ENCODE measurements around the gene EFCAB6. TPM values are rescaled to one million over a fixed set of nuclear protein-coding genes. Genes with fewer than 3 reads are reported as not detected.

EFCAB6 gene
- total and polyA plus RNA-seq, 2 donors (not counting 3 experiments of a cell fraction or from before 2014, with no cell fraction given) = 0.07 to 0.31 TPM

DNA sequence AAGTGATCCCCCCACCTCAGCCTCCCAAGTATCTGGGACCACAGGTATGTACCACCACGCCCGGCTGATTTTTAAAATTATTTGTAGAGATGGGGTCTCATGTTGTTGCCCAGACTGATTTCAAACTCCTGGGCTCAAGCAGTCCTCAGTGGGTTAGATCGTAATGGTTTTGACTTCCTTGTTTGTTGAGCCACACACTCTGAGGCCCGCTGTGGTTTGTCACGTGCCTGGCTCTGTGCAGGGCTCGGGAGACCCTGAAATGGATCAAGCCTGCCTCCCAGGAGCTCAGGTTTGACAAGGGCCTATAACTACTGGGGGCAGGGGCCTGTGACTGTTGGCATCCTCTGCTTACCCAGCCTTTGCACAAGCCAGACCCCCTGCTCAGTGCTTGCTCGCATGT, 332.1 kb downstream of the EFCAB6 start:
- no peak overlapping the region for H3K27ac ChIP-seq (ENCODE audit: insufficient read depth, low read depth, low read length)
- no peak for FAIRE-seq
- H3K4me1 ChIP-seq (ENCODE audit: control insufficient read depth, extremely low read depth, insufficient read depth, low read length) = no peaks in the 10 kb centered on the region
- BruUV-seq (replicated peaks) = no TSS peak
- H4K20me1 ChIP-seq (replicated peaks; ENCODE audit: control insufficient read depth, extremely low read depth, insufficient read depth, low read length) = no peaks in the 10 kb centered on the region
- intact Hi-C loops (cut with micrococcal nuclease) = no loop called here
- dilution Hi-C loops (cut with MboI; ENCODE audit: extremely low pct_ligation_motif_present, low sequenced_read_pairs) = no loop called here
- TF ChIP-seq EZH2 (IDR thresholded peaks at IDR 0.05; ENCODE audit: borderline replicate concordance, low read depth, low read length, severe bottlenecking) = no peak
- TF ChIP-seq, protein P1, sequence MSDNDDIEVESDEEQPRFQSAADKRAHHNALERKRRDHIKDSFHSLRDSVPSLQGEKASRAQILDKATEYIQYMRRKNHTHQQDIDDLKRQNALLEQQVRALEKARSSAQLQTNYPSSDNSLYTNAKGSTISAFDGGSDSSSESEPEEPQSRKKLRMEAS (IDR thresholded peaks at IDR 0.05; ENCODE audit: insufficient read depth, insufficient read length) = no peak
- no peak for TF ChIP-seq GATA2 (IDR thresholded peaks at IDR 0.05; ENCODE audit: insufficient read depth, insufficient read length, low read depth, low read length)
- no peak for TF ChIP-seq POLR2A (IDR thresholded peaks at IDR 0.05; ENCODE audit: low read depth, low read length)
- TF ChIP-seq MYC (IDR thresholded peaks at IDR 0.05; ENCODE audit: low read depth, low read length) = no peak
- TF ChIP-seq FOS (IDR thresholded peaks at IDR 0.05; ENCODE audit: borderline replicate concordance, insufficient read depth, low read length) = no peak
- TF ChIP-seq JUN (IDR thresholded peaks at IDR 0.05; ENCODE audit: borderline replicate concordance, insufficient read depth, insufficient read length, low read depth) = no peak
- TF ChIP-seq, protein P2, sequence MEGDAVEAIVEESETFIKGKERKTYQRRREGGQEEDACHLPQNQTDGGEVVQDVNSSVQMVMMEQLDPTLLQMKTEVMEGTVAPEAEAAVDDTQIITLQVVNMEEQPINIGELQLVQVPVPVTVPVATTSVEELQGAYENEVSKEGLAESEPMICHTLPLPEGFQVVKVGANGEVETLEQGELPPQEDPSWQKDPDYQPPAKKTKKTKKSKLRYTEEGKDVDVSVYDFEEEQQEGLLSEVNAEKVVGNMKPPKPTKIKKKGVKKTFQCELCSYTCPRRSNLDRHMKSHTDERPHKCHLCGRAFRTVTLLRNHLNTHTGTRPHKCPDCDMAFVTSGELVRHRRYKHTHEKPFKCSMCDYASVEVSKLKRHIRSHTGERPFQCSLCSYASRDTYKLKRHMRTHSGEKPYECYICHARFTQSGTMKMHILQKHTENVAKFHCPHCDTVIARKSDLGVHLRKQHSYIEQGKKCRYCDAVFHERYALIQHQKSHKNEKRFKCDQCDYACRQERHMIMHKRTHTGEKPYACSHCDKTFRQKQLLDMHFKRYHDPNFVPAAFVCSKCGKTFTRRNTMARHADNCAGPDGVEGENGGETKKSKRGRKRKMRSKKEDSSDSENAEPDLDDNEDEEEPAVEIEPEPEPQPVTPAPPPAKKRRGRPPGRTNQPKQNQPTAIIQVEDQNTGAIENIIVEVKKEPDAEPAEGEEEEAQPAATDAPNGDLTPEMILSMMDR (IDR thresholded peaks at IDR 0.05; ENCODE audit: extremely low read depth in 1 of 2, insufficient read depth in 1 of 2, low read depth in 1 of 2, low read length in 2 of 2) = no peak
- TF ChIP-seq POLR2AphosphoS5 (IDR thresholded peaks at IDR 0.05; ENCODE audit: insufficient read depth, low read depth, low read length) = no peak
- no peaks in the 10 kb centered on the region for H3K27me3 ChIP-seq (ENCODE audit: control insufficient read depth in 2 of 2, insufficient read depth in 2 of 2, low read length in 2 of 2)
- no peaks in the 10 kb centered on the region for H3K79me2 ChIP-seq (ENCODE audit: control insufficient read depth, insufficient read depth, low read length)
- CTCF ChIA-PET = no interaction called here
- H3K4me2 ChIP-seq (ENCODE audit: insufficient read depth, low read length) = no peak overlapping the region
- H3K9me3 ChIP-seq (replicated peaks; ENCODE audit: control insufficient read depth, insufficient read depth, low read length) = no peaks in the 10 kb centered on the region
- POLR2A ChIA-PET = no interaction called here
- H3K9ac ChIP-seq (replicated peaks; ENCODE audit: extremely low read depth, insufficient read depth, low read length) = no peak overlapping the region
- no peak overlapping the region for H2AFZ ChIP-seq (ENCODE audit: low read depth, low read length)
- H3K36me3 ChIP-seq (ENCODE audit: control insufficient read depth in 2 of 2, extremely low read depth in 1 of 2, insufficient read depth in 2 of 2, low read length in 2 of 2) = no peaks in the 10 kb centered on the region
- no peak for DNase-seq (ENCODE audit: low read depth, low spot score)
- no peak overlapping the region for H3K4me3 ChIP-seq (replicated peaks in 1 of 3; ENCODE audit: insufficient read depth in 1 of 3, low read depth in 1 of 3, low read length in 3 of 3)
- no peaks in the 10 kb centered on the region for H3K9me1 ChIP-seq (replicated peaks; ENCODE audit: control insufficient read depth, extremely low read depth, insufficient read depth, low read length)

Measured in endothelial cell of umbilical vein (primary cell).